GM23338 (cell line): ENCODE data around the gene PDGFC.

Experiments
- CREB1 ChIP-seq: fragments of 250-450 bp; sonication (Bioruptor Pico); IDR thresholded peaks from 2 replicates; pipeline ENCODE4 v1.5.0; 2020; ENCODE audit warnings: low read depth, mild to moderate bottlenecking, moderate library complexity
- EZH2 ChIP-seq: fragments of 200-600 bp; sonication (generic); IDR thresholded peaks from one replicate; pipeline ENCODE4 v1.8.0; 2017; ENCODE audit warnings: antibody characterized with exemption, mild to moderate bottlenecking, low read depth; ENCODE audit not compliant: unreplicated experiment
- EZH2phosphoT487 ChIP-seq: fragments of 200-600 bp; sonication (generic); IDR thresholded peaks from one replicate; pipeline ENCODE4 v1.8.1; 2018; ENCODE audit warnings: antibody characterized with exemption; ENCODE audit not compliant: unreplicated experiment
- JUNB ChIP-seq: IDR thresholded peaks from one replicate; pipeline ENCODE4 v1.6.1; 2016; ENCODE audit warnings: antibody characterized with exemption; ENCODE audit not compliant: unreplicated experiment
- NANOG ChIP-seq: IDR thresholded peaks from 2 replicates; pipeline ENCODE4 v1.6.1; 2016; ENCODE audit warnings: antibody characterized with exemption, borderline replicate concordance
- POLR2AphosphoS5 ChIP-seq: IDR thresholded peaks from 2 replicates; pipeline ENCODE4 v1.6.1; 2016; ENCODE audit warnings: antibody characterized with exemption, low read depth
- ZNF114 ChIP-seq: fragments of 250-450 bp; sonication (Bioruptor Pico); IDR thresholded peaks from 2 replicates; pipeline ENCODE4 v1.5.0; 2020; ENCODE audit warnings: mild to moderate bottlenecking, moderate library complexity
- TF ChIP-seq, protein P1 (sequence below), 2 experiments: fragments of 200-600 bp in 1 of 2; sonication (generic) in 1 of 2; conservative IDR thresholded peaks; 2 replicates each; pipeline versions ENCODE4 v1.5.1 to v1.6.1; 2016 to 2017; ENCODE audit warnings: antibody characterized with exemption in 2 of 2, low read depth in 2 of 2, mild to moderate bottlenecking in 2 of 2, moderate library complexity in 1 of 2
- TF ChIP-seq, protein P2 (sequence below): IDR thresholded peaks from one replicate; pipeline ENCODE4 v1.6.1; 2018; ENCODE audit warnings: antibody characterized with exemption; ENCODE audit not compliant: unreplicated experiment

DNA sequence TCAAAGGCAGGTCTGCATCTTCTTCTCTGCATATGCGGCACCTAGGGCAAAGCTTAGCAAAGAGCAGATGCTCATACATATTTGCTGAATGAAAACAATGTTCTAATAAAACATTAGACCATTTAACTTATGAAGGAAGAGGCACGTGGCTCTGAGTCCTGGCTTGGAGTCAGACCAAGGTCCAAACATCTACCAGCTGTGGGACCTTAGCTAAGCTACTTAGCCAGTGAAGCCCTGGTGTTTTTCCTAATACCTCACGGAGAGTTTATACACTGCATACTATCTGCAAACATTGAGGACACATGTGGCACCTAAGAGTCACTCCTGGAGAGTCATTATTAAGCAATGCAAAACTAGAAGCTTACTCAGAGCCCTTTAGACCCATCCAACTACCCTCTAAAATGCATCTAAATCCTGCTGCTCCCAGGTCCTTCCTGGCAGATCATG lies 9.0 kb downstream of the PDGFC start:
- TF ChIP-seq, protein P1, sequence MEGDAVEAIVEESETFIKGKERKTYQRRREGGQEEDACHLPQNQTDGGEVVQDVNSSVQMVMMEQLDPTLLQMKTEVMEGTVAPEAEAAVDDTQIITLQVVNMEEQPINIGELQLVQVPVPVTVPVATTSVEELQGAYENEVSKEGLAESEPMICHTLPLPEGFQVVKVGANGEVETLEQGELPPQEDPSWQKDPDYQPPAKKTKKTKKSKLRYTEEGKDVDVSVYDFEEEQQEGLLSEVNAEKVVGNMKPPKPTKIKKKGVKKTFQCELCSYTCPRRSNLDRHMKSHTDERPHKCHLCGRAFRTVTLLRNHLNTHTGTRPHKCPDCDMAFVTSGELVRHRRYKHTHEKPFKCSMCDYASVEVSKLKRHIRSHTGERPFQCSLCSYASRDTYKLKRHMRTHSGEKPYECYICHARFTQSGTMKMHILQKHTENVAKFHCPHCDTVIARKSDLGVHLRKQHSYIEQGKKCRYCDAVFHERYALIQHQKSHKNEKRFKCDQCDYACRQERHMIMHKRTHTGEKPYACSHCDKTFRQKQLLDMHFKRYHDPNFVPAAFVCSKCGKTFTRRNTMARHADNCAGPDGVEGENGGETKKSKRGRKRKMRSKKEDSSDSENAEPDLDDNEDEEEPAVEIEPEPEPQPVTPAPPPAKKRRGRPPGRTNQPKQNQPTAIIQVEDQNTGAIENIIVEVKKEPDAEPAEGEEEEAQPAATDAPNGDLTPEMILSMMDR (conservative IDR thresholded peaks at IDR 0.05; ENCODE audit: low read depth in 2 of 2) = no peak
- no peak for TF ChIP-seq EZH2
- no peak for TF ChIP-seq NANOG
- TF ChIP-seq POLR2AphosphoS5 = no peak
- TF ChIP-seq, protein P2, sequence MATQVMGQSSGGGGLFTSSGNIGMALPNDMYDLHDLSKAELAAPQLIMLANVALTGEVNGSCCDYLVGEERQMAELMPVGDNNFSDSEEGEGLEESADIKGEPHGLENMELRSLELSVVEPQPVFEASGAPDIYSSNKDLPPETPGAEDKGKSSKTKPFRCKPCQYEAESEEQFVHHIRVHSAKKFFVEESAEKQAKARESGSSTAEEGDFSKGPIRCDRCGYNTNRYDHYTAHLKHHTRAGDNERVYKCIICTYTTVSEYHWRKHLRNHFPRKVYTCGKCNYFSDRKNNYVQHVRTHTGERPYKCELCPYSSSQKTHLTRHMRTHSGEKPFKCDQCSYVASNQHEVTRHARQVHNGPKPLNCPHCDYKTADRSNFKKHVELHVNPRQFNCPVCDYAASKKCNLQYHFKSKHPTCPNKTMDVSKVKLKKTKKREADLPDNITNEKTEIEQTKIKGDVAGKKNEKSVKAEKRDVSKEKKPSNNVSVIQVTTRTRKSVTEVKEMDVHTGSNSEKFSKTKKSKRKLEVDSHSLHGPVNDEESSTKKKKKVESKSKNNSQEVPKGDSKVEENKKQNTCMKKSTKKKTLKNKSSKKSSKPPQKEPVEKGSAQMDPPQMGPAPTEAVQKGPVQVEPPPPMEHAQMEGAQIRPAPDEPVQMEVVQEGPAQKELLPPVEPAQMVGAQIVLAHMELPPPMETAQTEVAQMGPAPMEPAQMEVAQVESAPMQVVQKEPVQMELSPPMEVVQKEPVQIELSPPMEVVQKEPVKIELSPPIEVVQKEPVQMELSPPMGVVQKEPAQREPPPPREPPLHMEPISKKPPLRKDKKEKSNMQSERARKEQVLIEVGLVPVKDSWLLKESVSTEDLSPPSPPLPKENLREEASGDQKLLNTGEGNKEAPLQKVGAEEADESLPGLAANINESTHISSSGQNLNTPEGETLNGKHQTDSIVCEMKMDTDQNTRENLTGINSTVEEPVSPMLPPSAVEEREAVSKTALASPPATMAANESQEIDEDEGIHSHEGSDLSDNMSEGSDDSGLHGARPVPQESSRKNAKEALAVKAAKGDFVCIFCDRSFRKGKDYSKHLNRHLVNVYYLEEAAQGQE = no peak
- TF ChIP-seq ZNF114 (CRISPR knock-in tag) = no peak
- TF ChIP-seq EZH2phosphoT487 = no peak
- TF ChIP-seq CREB1 (CRISPR knock-in tag) = no peak
- TF ChIP-seq JUNB = no peak
